ENCODE data around the gene NXN.
A peak's percentile ranks its signal among the peaks of the same experiment; 100 is the strongest.
"Not testable (repeated sequence)": the region's sequence is repeated elsewhere in the genome, so short reads cannot be mapped to it uniquely, and the experiment has no call there.

The NXN gene

GRCh38 chr17:978103-979093 is 1.2 kb downstream of the NXN start:
- peak in 1 of 2 experiments; percentile 48 for DNase-seq

GRCh38 chr17:977166-977565 is 2.4 kb downstream of the NXN start:
- no peak for DNase-seq

GRCh38 chr17:976312-976711 is 3.3 kb downstream of the NXN start:
- DNase-seq: no peak

- no peak for DNase-seq
These were observed 4.1 kb downstream of the NXN start for GRCh38 chr17:975371-975915.

GRCh38 chr17:974778-975177 is 4.8 kb downstream of the NXN start:
- DNase-seq: not testable (repeated sequence)

DNA sequence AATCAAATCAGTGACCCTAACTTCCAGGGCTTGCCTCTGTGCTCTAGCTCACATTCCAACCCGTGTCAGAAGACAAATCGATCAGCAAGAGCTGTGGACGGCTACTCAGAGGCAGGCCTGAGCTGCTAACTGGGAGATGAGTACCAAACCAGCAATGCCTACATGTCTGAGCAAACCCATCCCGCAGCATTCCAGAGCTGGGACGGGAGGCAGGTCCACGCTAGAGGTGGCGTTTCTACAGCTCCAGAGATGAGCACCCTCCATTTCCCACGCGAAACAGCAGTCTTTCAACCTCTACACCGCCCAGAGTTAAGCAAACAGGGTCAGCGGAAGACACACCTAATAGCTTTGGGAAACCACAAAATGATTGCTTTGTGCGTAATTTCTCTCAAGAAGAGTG is 6.5 kb downstream of the NXN start:
- no peak for DNase-seq

GRCh38 chr17:971861-972260 is 7.7 kb downstream of the NXN start:
- DNase-seq: not testable (repeated sequence)

- DNase-seq: no peak
These were observed 9.2 kb downstream of the NXN start for GRCh38 chr17:970364-970763.

DNA sequence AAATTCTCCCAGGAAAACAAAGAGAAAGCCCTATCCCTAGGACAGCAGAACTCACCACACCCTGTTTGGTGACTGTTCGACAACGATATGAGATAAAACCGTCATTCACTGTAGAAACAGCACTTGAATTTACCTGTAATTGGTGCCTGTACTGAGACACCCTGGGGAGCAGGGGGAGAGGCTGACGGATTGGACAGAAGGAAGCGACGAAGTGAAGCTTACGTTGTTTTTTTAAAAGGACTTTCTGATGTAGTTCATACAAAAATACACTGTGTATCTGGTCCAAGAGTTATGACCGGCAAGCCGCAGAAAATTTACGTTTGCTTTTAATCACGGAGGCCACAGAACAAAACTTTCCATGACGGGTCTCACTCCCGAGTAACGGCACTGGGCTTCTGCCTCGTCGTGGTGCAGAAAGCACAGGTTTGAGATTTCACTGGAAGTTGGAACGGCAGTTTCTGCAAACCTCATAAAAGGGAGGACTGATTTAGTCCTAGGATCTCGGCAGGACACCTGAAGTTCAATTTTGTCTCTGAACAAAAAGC is 9.7 kb downstream of the NXN start:
- DNase-seq: no peak

DNA sequence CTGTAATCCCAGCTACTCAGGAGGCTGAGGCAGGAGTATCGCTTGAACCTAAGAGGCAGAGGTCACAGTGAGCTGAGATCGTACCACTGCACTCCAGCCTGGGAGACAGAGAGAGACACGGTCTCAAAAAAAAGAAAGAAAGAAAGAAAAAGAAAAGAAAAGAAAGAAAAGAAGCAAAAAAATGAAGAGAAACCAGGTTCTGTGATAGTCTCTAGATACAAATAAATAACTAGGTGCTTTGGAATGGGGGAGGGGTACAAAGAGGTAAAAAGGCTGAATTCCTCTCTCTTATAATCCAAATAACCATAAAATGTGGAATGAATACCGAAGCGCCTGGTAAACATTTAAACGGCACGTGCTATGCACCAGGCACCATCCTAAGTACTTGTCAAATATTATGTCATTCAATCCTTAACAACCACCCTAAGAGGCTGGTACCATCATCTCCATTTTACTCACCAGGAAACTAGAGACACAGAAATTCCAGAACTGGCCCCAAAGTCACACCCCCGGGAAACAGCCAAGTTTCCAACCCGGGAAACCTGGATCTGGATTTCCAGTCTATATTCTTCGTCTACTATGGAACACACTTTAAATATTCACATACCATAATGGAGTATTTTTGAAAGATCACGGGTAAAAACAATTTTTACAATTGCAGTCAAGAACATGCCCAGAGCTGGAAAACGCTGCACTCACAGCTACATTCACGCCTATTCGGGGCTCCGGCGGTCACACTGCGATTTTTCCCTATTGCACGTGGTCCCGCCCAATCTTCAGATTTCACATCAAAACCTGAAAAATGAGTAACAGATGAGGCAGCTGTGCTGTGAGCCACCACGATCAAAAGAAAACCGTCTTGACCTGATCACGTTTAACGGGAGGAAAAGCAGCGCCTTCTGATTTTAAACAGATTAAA is 10.5 kb downstream of the NXN start:
- DNase-seq: no peak

DNA sequence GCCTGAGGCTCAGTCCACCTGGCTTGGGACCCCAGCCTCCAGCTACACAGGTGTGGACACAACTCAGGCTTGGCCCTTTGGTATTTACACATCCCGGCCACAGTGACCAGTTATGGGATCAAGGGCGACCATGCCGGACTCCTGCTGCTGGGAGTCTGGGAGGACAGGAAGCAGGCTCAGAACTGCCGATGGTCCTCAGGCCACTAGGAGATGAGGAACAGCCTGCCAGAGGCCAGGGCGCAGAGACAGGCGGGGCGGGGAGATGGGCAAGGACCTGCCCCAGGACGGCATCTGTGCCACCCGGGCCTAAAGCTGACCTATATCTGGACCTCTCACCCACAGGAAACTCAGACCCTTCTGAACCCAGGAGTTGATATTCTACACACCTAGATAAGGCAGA is 12.5 kb downstream of the NXN start:
- no peak for DNase-seq

GRCh38 chr17:965311-965989 is 14.1 kb downstream of the NXN start:
- DNase-seq: no peak

GRCh38 chr17:964876-965275 is 14.7 kb downstream of the NXN start:
- no peak for DNase-seq

DNA sequence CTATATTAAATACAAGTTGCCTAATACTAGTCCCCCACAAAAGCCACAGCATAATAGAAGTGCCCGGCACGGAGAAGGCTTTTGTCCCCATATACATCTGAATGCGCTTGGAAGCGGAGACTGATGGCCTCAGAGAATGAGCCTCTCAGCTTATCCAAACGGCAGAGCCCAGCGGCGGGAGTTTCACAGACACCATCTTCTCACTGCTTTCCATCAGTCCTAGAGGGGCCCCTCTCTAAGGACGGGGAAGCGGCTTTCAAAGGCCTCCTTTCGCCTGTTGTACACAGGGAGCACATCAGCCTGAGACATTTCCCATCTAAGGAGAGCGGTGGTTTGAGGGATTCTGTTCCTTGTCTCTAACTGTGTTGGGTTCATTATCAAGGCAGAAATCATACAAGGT is 16.9 kb downstream of the NXN start:
- DNase-seq: no peak

DNA sequence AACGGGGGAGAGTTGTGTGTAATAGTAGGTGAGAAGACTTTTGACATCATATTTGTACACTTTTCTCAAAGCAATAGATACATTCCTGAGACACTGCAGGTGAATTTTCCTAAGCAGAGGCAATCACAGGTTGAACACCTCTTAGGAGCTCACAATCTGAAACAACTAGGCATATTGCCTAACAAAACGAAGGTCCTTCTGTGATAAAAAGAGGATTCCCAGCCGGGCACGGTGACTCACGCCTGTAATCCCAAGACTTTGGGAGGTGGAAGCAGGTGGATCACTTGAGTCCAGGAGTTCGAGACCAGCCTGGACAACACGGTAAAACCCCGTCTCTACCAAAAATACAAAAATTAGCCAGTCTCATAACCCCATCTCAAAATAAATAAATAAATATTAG is 17.4 kb downstream of the NXN start:
- no peak for DNase-seq

DNA sequence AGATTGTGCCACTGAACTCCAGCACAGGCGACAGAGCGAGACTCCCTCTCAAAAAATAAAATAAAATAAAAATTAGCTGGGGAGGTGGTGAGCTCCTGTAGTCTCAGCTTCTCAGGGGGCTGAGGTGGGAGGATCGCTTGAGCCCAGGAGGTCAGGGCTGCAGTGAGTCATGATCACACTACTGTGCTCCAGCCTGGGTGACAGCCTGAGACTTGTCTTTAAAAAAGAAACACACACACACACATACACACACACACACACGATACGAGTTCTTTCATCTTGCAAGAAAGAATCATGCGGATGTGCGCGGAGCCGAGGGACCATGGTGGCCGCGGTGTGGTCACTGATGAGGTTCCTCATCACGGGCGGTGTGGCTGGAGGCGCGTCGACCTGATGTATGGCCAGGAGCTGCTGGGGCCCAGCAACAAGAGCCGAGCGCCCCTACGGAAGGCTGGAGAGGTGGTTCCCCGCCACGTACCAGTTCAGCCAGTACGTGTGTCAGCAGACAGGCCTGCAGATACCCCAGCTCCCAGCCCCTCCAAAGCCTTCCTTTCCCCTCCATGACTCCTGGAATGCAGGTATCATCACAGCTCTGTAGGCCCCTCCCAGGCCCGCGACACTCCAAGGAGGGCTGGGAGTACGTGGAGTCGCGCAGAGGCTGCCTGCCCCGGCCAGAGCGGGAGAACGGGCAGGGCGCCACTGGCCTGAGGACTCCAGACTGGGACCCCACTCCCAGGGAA is 20.7 kb downstream of the NXN start:
- DNase-seq: no peak

- no peak for DNase-seq
These were observed 21.6 kb downstream of the NXN start for GRCh38 chr17:957856-958421.

- DNase-seq: peak in 1 of 2 experiments; percentile 18
These were observed 22.7 kb downstream of the NXN start for GRCh38 chr17:956905-957304.

DNA sequence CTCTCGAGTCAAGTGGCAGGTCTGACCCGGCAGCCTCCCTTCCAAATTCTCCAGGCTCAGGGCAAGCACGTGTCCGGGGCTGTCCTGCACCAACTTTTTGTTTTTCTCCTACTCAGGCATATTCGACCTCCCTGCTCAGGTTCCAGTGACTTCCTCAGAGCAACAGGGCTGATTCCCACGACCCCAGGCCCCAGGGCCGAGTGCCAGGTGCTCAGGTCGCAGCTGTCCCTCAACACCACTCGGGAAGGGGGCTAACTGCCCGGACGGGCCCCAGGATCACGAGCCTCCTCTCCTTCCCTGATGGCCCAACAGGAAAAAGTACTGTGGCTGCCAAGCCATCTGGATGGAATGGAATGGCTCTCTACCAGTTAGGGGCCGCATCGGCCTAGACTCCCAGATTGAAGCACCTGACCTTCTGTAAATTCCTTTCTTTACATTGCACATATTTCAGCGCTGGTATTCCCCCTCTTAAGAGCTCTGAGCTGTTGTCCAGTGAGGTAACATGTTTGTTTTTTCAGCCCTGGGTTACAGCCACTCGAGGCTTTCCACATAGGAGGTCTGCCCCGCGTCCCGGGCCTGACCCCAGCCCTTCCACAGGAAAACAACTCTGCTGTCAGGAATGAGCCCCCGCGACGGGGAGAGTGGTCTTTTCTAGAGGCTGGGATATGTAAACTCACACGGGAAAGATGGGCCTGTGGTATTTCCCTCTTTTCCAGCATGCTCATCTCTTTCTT is 25.0 kb downstream of the NXN start:
- no peak for DNase-seq

- no peak for DNase-seq
These were observed 25.8 kb downstream of the NXN start for GRCh38 chr17:953767-954166.

- not testable (repeated sequence) for DNase-seq
These were observed 27.0 kb downstream of the NXN start for GRCh38 chr17:952592-952991.

Data from NCI-H526 (cell line).